ENCODE results near the gene HIBCH.
"Not testable (repeated sequence)": the region's sequence is repeated elsewhere in the genome, so short reads cannot be mapped to it uniquely, and the experiment has no call there.

The HIBCH gene

GRCh38 chr2:190353537-190353899 lies 33.9 kb upstream of the HIBCH start:
- no peak overlapping the region for H3K4me3 ChIP-seq (ENCODE audit: low read length)
- TF ChIP-seq ZNF274 (IDR thresholded peaks at IDR 0.05; ENCODE audit: low read depth, low read length) = no peak

GRCh38 chr2:190352668-190353536 lies 33.3 kb upstream of the HIBCH start:
- TF ChIP-seq ZNF274 (IDR thresholded peaks at IDR 0.05; ENCODE audit: low read depth, low read length) = no peak
- no peak overlapping the region for H3K4me3 ChIP-seq (ENCODE audit: low read length)

GRCh38 chr2:190351955-190352354 lies 32.3 kb upstream of the HIBCH start:
- no peak for TF ChIP-seq ZNF274 (IDR thresholded peaks at IDR 0.05; ENCODE audit: low read depth, low read length)
- H3K4me3 ChIP-seq (ENCODE audit: low read length) = no peak overlapping the region

GRCh38 chr2:190350371-190350770 lies 30.7 kb upstream of the HIBCH start:
- no peak for TF ChIP-seq ZNF274 (IDR thresholded peaks at IDR 0.05; ENCODE audit: low read depth, low read length)
- no peak overlapping the region for H3K4me3 ChIP-seq (ENCODE audit: low read length)

- H3K4me3 ChIP-seq (ENCODE audit: low read length) = peak overlapping the region; percentile 53
- TF ChIP-seq ZNF274 (IDR thresholded peaks at IDR 0.05; ENCODE audit: low read depth, low read length) = no peak
These were observed 24.7 kb upstream of the HIBCH start for GRCh38 chr2:190344276-190344827.

- no peak for TF ChIP-seq ZNF274 (IDR thresholded peaks at IDR 0.05; ENCODE audit: low read depth, low read length)
- H3K4me3 ChIP-seq (ENCODE audit: low read length) = peak within 1 kb of the TSS; percentile 53
These were observed 24.1 kb upstream of the HIBCH start, which contains the start of gene INPP1 for GRCh38 chr2:190343536-190344275. TSS of gene INPP1 (plus strand) at chr2:190343589. CDS start at chr2:190360103, 16,514 bp downstream.

- no peak for TF ChIP-seq ZNF274 (IDR thresholded peaks at IDR 0.05; ENCODE audit: low read depth, low read length)
- H3K4me3 ChIP-seq (ENCODE audit: low read length) = peak overlapping the region; percentile 53; the same call in 1 of the 2 replicates
These were observed 23.5 kb upstream of the HIBCH start for GRCh38 chr2:190343089-190343535.

- H3K4me3 ChIP-seq (ENCODE audit: low read length) = no peak overlapping the region
- no peak for TF ChIP-seq ZNF274 (IDR thresholded peaks at IDR 0.05; ENCODE audit: low read depth, low read length)
These were observed 23.0 kb upstream of the HIBCH start for GRCh38 chr2:190342611-190343010.

GRCh38 chr2:190340369-190340768 lies 20.7 kb upstream of the HIBCH start:
- TF ChIP-seq ZNF274 (IDR thresholded peaks at IDR 0.05; ENCODE audit: low read depth, low read length) = no peak
- no peak overlapping the region for H3K4me3 ChIP-seq (ENCODE audit: low read length)

- H3K4me3 ChIP-seq (ENCODE audit: low read length) = no peak overlapping the region
- no peak for TF ChIP-seq ZNF274 (IDR thresholded peaks at IDR 0.05; ENCODE audit: low read depth, low read length)
These were observed 19.8 kb upstream of the HIBCH start for GRCh38 chr2:190339394-190339793.

- no peak for TF ChIP-seq ZNF274 (IDR thresholded peaks at IDR 0.05; ENCODE audit: low read depth, low read length)
- no peak overlapping the region for H3K4me3 ChIP-seq (ENCODE audit: low read length)
These were observed 18.8 kb upstream of the HIBCH start for GRCh38 chr2:190338453-190338852.

- H3K4me3 ChIP-seq (ENCODE audit: low read length) = no peak overlapping the region
- no peak for TF ChIP-seq ZNF274 (IDR thresholded peaks at IDR 0.05; ENCODE audit: low read depth, low read length)
These were observed 16.8 kb upstream of the HIBCH start for GRCh38 chr2:190336420-190336819.

- H3K4me3 ChIP-seq (ENCODE audit: low read length) = not testable (repeated sequence)
These were observed 16.0 kb upstream of the HIBCH start for GRCh38 chr2:190335584-190335983.

GRCh38 chr2:190335225-190335559 lies 15.6 kb upstream of the HIBCH start:
- no peak overlapping the region for H3K4me3 ChIP-seq (ENCODE audit: low read length)
- no peak for TF ChIP-seq ZNF274 (IDR thresholded peaks at IDR 0.05; ENCODE audit: low read depth, low read length)
